DOHH2 (cell line): Measurements from ENCODE around the gene SCLT1.

Experiments
- H3F3A ChIP-seq: fragments of 200-600 bp; sonication (generic), shearing (Covaris generic); 2 replicates; pipeline ENCODE4 v1.6.0; 2016; ENCODE audit warnings: antibody characterized with exemption, mild to moderate bottlenecking; ENCODE audit not compliant: control insufficient read depth, insufficient read depth
- H3K27ac ChIP-seq: fragments of 200-600 bp; sonication (generic); 2 replicates; pipeline ENCODE4 v1.5.1; 2014; ENCODE audit warnings: low read depth, mild to moderate bottlenecking, low read length, moderate library complexity
- H3K27me3 ChIP-seq: fragments of 200-600 bp; sonication (generic); 2 replicates; pipeline ENCODE4 v1.6.1; 2014; ENCODE audit warnings: mild to moderate bottlenecking, low read length, mixed read lengths; ENCODE audit not compliant: control insufficient read depth
- H3K36me3 ChIP-seq: fragments of 200-600 bp; sonication (generic); 2 replicates; pipeline ENCODE4 v1.6.1; 2014; ENCODE audit warnings: mild to moderate bottlenecking, low read length, moderate library complexity, mixed read lengths; ENCODE audit not compliant: control insufficient read depth
- H3K4me1 ChIP-seq: fragments of 200-600 bp; sonication (generic); 2 replicates; pipeline ENCODE4 v1.6.1; 2014; ENCODE audit warnings: mild to moderate bottlenecking, low read length, mixed read lengths; ENCODE audit not compliant: control insufficient read depth
- H3K4me2 ChIP-seq: fragments of 200-600 bp; sonication (generic); 2 replicates; pipeline ENCODE4 v1.6.0; 2014; ENCODE audit warnings: mild to moderate bottlenecking, low read length, moderate library complexity
- H3K4me3 ChIP-seq: fragments of 200-600 bp; sonication (generic); 2 replicates; pipeline ENCODE4 v1.5.1; 2014; ENCODE audit warnings: mild to moderate bottlenecking, low read length, mixed read lengths
- H3K79me2 ChIP-seq: fragments of 200-600 bp; sonication (generic); 2 replicates; pipeline ENCODE4 v1.6.1; 2014; ENCODE audit warnings: mild to moderate bottlenecking, low read length, mixed read lengths; ENCODE audit not compliant: control insufficient read depth
- H3K9me2 ChIP-seq: fragments of 200-600 bp; sonication (generic); replicated peaks from 2 replicates; pipeline ENCODE4 v1.6.1; 2014; ENCODE audit warnings: mild to moderate bottlenecking, low read length, mixed read lengths; ENCODE audit not compliant: control insufficient read depth
- H3K9me3 ChIP-seq: fragments of 200-600 bp; sonication (generic); 2 replicates; pipeline ENCODE4 v1.6.1; 2014; ENCODE audit warnings: antibody characterized with exemption, low read length, mixed read lengths; ENCODE audit not compliant: control insufficient read depth, insufficient read depth
- H4K20me1 ChIP-seq: fragments of 200-600 bp; sonication (generic); 2 replicates; pipeline ENCODE4 v1.6.0; 2014; ENCODE audit warnings: low read depth, mild to moderate bottlenecking, antibody characterized with exemption, low read length, moderate library complexity; ENCODE audit not compliant: control insufficient read depth, insufficient read depth
- EZH2phosphoT487 ChIP-seq: fragments of 200-600 bp; sonication (generic); IDR thresholded peaks from 2 replicates; pipeline ENCODE4 v1.6.1; 2017; ENCODE audit warnings: borderline replicate concordance, mild to moderate bottlenecking, antibody characterized with exemption, low read length, moderate library complexity, mixed read lengths
- TF ChIP-seq, protein P1 (sequence below): fragments of 200-600 bp; sonication (generic); IDR thresholded peaks from one replicate; pipeline ENCODE4 v1.5.1; 2014; ENCODE audit warnings: antibody characterized with exemption, mild to moderate bottlenecking, low read depth, low read length; ENCODE audit not compliant: poor library complexity, severe bottlenecking

SCLT1 gene

GRCh38 chr4:129117705-129118104, 24.4 kb upstream of the SCLT1 start:
- Histone ChIP-seq H3F3A (no peaks in the 10 kb centered on the region), H3K4me2 (no peak overlapping the region), H3K9me3 (no peaks in the 10 kb centered on the region), H3K36me3 (no peaks in the 10 kb centered on the region), H4K20me1 (no peaks in the 10 kb centered on the region), H3K9me2 (no peaks in the 10 kb centered on the region), H3K4me1 (no peaks in the 10 kb centered on the region), H3K27me3 (no peaks in the 10 kb centered on the region), H3K79me2 (no peaks in the 10 kb centered on the region), H3K4me3 (no peak overlapping the region), H3K27ac (no peak overlapping the region)
- TF ChIP-seq EZH2phosphoT487, result no peak
- TF ChIP-seq, protein P1, sequence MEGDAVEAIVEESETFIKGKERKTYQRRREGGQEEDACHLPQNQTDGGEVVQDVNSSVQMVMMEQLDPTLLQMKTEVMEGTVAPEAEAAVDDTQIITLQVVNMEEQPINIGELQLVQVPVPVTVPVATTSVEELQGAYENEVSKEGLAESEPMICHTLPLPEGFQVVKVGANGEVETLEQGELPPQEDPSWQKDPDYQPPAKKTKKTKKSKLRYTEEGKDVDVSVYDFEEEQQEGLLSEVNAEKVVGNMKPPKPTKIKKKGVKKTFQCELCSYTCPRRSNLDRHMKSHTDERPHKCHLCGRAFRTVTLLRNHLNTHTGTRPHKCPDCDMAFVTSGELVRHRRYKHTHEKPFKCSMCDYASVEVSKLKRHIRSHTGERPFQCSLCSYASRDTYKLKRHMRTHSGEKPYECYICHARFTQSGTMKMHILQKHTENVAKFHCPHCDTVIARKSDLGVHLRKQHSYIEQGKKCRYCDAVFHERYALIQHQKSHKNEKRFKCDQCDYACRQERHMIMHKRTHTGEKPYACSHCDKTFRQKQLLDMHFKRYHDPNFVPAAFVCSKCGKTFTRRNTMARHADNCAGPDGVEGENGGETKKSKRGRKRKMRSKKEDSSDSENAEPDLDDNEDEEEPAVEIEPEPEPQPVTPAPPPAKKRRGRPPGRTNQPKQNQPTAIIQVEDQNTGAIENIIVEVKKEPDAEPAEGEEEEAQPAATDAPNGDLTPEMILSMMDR, result no peak

DNA sequence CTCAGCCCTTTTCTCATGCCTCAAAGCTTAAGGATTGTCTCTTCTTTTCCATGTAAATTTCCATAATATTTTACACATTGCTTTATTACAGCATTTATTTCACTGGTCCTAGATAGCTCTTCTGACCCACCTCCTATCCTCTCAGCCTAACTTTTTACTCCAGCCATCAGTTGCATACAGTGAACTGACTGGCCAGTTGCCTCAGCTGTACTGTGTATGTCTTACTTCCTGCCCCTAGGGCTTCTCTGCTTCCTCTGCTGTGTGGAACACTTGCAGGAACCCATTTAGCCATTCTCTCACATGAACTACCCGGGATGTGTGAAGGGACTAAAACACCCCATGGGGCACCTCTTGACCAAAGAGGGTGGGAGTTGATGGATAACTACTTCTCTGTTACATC, 20.6 kb upstream of the SCLT1 start:
- Histone ChIP-seq H3K4me2 (no peak overlapping the region), H4K20me1 (no peaks in the 10 kb centered on the region), H3F3A (no peaks in the 10 kb centered on the region), H3K4me3 (no peak overlapping the region), H3K79me2 (no peaks in the 10 kb centered on the region), H3K9me3 (no peaks in the 10 kb centered on the region), H3K27me3 (no peaks in the 10 kb centered on the region), H3K27ac (no peak overlapping the region), H3K4me1 (no peaks in the 10 kb centered on the region), H3K9me2 (no peaks in the 10 kb centered on the region), H3K36me3 (no peaks in the 10 kb centered on the region)
- TF ChIP-seq, protein P1, result no peak
- TF ChIP-seq EZH2phosphoT487, result no peak

DNA sequence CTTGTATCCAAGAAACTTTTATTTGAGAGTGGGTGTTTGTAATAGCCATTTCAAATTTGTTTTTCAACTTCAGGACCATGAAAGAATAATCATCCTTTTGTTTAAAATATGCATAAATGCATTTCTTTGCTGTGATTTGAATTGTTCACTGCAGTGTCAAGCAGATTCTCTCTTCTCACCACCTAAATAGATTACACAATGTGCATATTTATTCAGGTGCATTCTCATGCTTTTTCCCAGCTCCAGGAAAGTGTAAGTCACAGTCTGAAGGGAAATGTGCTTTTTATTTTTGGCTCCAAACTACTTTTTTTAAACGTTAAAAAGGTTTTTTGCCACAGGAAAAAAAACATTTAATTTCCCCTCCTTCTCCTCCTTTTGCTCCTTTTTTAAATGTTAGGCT, 20.1 kb upstream of the SCLT1 start:
- Histone ChIP-seq H3K9me3 (no peaks in the 10 kb centered on the region), H4K20me1 (no peaks in the 10 kb centered on the region), H3F3A (no peaks in the 10 kb centered on the region), H3K4me3 (no peak overlapping the region), H3K27me3 (no peaks in the 10 kb centered on the region), H3K4me2 (no peak overlapping the region), H3K79me2 (no peaks in the 10 kb centered on the region), H3K36me3 (no peaks in the 10 kb centered on the region), H3K9me2 (no peaks in the 10 kb centered on the region), H3K4me1 (no peaks in the 10 kb centered on the region), H3K27ac (no peak overlapping the region)
- no peak for TF ChIP-seq EZH2phosphoT487
- TF ChIP-seq, protein P1, result no peak

DNA sequence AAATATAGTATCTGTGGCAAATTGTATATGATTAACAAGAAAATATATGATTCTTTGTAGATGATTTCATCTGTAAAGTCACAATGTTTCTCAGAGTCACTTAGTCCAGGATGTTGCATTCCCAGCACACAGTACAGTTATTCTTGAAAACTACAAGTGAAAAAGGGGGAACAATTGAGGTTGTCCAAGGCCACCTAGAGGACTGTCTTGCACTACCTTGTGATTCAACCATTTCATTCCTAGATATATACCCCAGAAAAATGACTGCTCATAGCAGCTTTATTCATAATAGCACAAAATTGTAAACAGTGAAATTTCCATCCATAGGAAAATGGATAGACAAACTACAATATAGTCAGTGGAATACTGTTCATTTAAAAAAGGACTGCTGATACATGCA, 18.6 kb upstream of the SCLT1 start:
- Histone ChIP-seq H3K9me3 (no peaks in the 10 kb centered on the region), H3K9me2 (no peaks in the 10 kb centered on the region), H3K4me3 (no peak overlapping the region), H4K20me1 (no peaks in the 10 kb centered on the region), H3K4me2 (no peak overlapping the region), H3K36me3 (no peaks in the 10 kb centered on the region), H3K79me2 (no peaks in the 10 kb centered on the region), H3K27me3 (no peaks in the 10 kb centered on the region), H3K4me1 (no peaks in the 10 kb centered on the region), H3K27ac (no peak overlapping the region), H3F3A (no peaks in the 10 kb centered on the region; the same call in 1 of the 2 replicates)
- TF ChIP-seq, protein P1, result no peak
- no peak for TF ChIP-seq EZH2phosphoT487
